PC-9 (cell line): ENCODE measurements around the gene CDH20.

Source experiments
- EZH2 ChIP-seq: fragments of 200-600 bp; sonication (generic); IDR thresholded peaks from 2 replicates; pipeline ENCODE4 v1.8.0; 2017; ENCODE audit warnings: antibody characterized with exemption, low read depth
- TF ChIP-seq, protein P1 (sequence below): fragments of 200-600 bp; sonication (generic); conservative IDR thresholded peaks from 2 replicates; pipeline ENCODE4 v1.6.1; 2017; ENCODE audit warnings: mixed run types, antibody characterized with exemption, mild to moderate bottlenecking, moderate library complexity

DNA sequence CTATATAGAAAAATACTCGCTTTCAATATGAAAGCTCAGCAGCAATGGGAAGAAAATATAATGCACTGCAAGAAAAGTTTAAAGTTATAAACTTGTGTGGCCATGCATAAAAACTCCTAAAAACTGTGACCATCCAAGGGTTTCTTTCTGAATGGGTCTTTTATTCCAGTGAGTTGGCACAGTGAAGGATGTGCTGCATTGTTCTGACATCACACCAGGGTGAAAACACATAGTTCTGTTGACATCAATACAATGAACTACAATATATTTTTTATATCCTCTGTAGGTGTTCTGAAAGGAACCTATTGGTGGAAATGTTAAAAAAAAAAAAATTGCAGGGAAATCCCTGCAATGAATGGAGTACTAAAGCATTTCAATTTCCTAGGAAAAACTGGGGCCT is 80.2 kb downstream of the CDH20 start:
- TF ChIP-seq EZH2, result no peak
- TF ChIP-seq, protein P1, sequence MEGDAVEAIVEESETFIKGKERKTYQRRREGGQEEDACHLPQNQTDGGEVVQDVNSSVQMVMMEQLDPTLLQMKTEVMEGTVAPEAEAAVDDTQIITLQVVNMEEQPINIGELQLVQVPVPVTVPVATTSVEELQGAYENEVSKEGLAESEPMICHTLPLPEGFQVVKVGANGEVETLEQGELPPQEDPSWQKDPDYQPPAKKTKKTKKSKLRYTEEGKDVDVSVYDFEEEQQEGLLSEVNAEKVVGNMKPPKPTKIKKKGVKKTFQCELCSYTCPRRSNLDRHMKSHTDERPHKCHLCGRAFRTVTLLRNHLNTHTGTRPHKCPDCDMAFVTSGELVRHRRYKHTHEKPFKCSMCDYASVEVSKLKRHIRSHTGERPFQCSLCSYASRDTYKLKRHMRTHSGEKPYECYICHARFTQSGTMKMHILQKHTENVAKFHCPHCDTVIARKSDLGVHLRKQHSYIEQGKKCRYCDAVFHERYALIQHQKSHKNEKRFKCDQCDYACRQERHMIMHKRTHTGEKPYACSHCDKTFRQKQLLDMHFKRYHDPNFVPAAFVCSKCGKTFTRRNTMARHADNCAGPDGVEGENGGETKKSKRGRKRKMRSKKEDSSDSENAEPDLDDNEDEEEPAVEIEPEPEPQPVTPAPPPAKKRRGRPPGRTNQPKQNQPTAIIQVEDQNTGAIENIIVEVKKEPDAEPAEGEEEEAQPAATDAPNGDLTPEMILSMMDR, result no peak
